Measurements from ENCODE around the gene CCDC43. TPM values are rescaled to one million over a fixed set of nuclear protein-coding genes. Genes with fewer than 3 reads are reported as not detected.

The CCDC43 gene
- total RNA-seq, 1 experiment from 2014 or later: 34.3 TPM

DNA sequence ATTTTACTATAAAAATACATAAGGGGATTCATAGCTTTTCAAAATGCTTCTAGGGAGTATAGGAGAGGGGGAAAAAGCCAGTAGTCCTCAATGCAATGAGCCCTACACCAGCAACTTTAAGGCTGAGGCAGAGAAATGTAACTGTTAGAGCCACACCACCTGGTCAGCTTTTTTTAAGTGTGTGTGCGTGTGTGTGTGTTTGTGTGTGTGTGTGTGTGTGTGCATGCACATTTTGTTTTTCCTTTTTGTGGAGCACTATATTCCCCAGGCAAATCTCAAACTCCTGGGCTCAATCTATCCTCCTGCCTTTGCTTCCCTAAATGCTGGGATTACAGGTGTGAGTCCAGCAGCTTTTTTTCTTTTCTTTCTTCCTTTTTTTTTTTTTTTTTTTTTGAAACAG, 35.6 kb downstream of the CCDC43 start:
- no peak overlapping the region for H3T11ph ChIP-seq (ENCODE audit: low read length)
- H3K18ac ChIP-seq (ENCODE audit: insufficient read length, low read depth, low read length): no peak overlapping the region
- H2BK12ac ChIP-seq (ENCODE audit: insufficient read length, low read depth, low read length): no peak overlapping the region
- no peak for DNase-seq
- no peak overlapping the region for H3K4ac ChIP-seq (ENCODE audit: low read depth, low read length)
- no peaks in the 10 kb centered on the region for H3K9me3 ChIP-seq (ENCODE audit: control insufficient read depth, low read depth, low read length)
- H3K4me3 Mint-ChIP-seq: no peak overlapping the region
- H2BK120ac ChIP-seq (ENCODE audit: low read depth, low read length, poor library complexity, severe bottlenecking): no peak overlapping the region
- no peaks in the 10 kb centered on the region for H3K79me1 ChIP-seq (ENCODE audit: insufficient read depth, low read depth, low read length, poor library complexity, severe bottlenecking)
- no peak overlapping the region for H2BK5ac ChIP-seq (ENCODE audit: insufficient read length, low read length)
- no peak overlapping the region for H3K9ac ChIP-seq (ENCODE audit: extremely low read depth, insufficient read length, low read length)
- no peak overlapping the region for H3K27ac Mint-ChIP-seq
- H3K9me3 Mint-ChIP-seq: peaks cover 6 to 12% of the 10 kb centered on the region in 2 experiments
- no peak overlapping the region for H4K5ac ChIP-seq (ENCODE audit: insufficient read length, low read depth, low read length)
- H3K4me1 Mint-ChIP-seq: peaks cover 0 to 3% of the 10 kb centered on the region in 2 experiments; a peak in 2 of 4 replicates
- TF ChIP-seq, protein P1, sequence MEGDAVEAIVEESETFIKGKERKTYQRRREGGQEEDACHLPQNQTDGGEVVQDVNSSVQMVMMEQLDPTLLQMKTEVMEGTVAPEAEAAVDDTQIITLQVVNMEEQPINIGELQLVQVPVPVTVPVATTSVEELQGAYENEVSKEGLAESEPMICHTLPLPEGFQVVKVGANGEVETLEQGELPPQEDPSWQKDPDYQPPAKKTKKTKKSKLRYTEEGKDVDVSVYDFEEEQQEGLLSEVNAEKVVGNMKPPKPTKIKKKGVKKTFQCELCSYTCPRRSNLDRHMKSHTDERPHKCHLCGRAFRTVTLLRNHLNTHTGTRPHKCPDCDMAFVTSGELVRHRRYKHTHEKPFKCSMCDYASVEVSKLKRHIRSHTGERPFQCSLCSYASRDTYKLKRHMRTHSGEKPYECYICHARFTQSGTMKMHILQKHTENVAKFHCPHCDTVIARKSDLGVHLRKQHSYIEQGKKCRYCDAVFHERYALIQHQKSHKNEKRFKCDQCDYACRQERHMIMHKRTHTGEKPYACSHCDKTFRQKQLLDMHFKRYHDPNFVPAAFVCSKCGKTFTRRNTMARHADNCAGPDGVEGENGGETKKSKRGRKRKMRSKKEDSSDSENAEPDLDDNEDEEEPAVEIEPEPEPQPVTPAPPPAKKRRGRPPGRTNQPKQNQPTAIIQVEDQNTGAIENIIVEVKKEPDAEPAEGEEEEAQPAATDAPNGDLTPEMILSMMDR (conservative IDR thresholded peaks at IDR 0.05): no peak
- no peak overlapping the region for H4K91ac ChIP-seq (ENCODE audit: insufficient read length, low read depth, low read length)
- H3K56ac ChIP-seq (ENCODE audit: insufficient read length, low read depth, low read length): no peak overlapping the region
- no peak overlapping the region for H3K23ac ChIP-seq (ENCODE audit: insufficient read length, low read depth, low read length)
- no peak overlapping the region for H4K8ac ChIP-seq (replicated peaks; ENCODE audit: insufficient read length, low read depth, low read length)
- no peak overlapping the region for H2AFZ ChIP-seq (ENCODE audit: low read length)
- H3K4me1 ChIP-seq (ENCODE audit: insufficient read depth, low read length): no peaks in the 10 kb centered on the region
- no peak overlapping the region for H3K27ac ChIP-seq (ENCODE audit: insufficient read length, low read depth, low read length)
- peaks cover 7% of the 10 kb centered on the region for H3K23me2 ChIP-seq (ENCODE audit: insufficient read length, low read depth, low read length, poor library complexity, severe bottlenecking)
- no peaks in the 10 kb centered on the region for H4K20me1 ChIP-seq (ENCODE audit: control insufficient read depth, insufficient read depth, insufficient read length)
- peaks cover 9% of the 10 kb centered on the region for H3K27me3 ChIP-seq (ENCODE audit: insufficient read depth, low read length)
- no peak overlapping the region for H2BK20ac ChIP-seq (ENCODE audit: low read depth, low read length, poor library complexity, severe bottlenecking)
- peaks cover 2 to 9% (median 4%) of the 10 kb centered on the region in 3 experiments; a peak in 5 of 7 replicates for H3K36me3 Mint-ChIP-seq (ENCODE audit: insufficient read depth in 1 of 3, low read depth in 3 of 3)
- no CpG with 5 or more reads among the region's 1 CpG for WGBS (ENCODE audit: extremely low coverage, insufficient read length, low lambda C conversion rate)
- no peak overlapping the region for H2BK15ac ChIP-seq (ENCODE audit: low read depth, low read length)
- H3K79me2 ChIP-seq (ENCODE audit: insufficient read depth, low read length): no peaks in the 10 kb centered on the region
- peaks cover 80% of the 10 kb centered on the region for H3K27me3 Mint-ChIP-seq (ENCODE audit: low read depth)
- no peak overlapping the region for H2AK5ac ChIP-seq (ENCODE audit: insufficient read length, low read length)
- H3K14ac ChIP-seq (ENCODE audit: insufficient read depth, low read length): no peak overlapping the region
- no peak overlapping the region for H3K4me2 ChIP-seq (ENCODE audit: insufficient read depth, insufficient read length, low read length)

All from H9 (cell line).